NOMO-1 treated with dmso at 0.1 percent for 144 hours (cell line): ENCODE data around the gene CBFB.
"Not testable (repeated sequence)": the region's sequence is repeated elsewhere in the genome, so short reads cannot be mapped to it uniquely, and the experiment has no call there.

Experiments
- DNase-seq: peaks from one replicate; lab custom pipeline; 2025; ENCODE audit not compliant: unreplicated experiment; lab: John Stamatoyannopoulos, UW

CBFB gene

DNA sequence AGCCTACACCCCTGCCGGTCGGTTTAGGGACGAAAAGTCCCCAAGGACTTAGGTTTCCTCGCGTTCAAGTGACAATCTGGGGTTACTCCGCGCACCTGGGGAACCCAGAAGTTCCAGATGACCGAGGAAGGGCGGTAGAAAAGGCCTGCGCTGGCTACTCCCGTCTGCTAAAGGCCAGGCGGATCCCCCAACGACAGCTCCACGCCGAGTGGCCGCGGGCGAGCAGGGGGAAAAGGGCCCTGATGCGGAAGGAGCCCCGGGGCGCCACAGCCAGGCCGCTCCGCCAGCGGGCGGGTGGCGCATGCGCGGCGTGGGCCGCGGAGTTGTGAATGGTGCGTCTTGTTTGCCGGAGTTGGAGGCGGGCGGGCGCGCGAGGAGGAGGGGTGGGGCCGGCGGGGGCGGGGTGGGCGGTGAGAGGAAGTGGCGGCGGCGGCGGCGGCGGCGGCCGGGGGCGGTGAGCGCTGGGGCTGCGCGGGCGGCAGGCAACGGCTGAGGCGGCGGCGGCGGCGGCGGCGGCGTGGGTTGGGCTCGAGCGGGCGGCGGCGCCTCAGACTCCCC is at the start of gene CBFB:
TSS of gene CBFB (plus strand) at position 454 of the 558 bp plus-strand sequence. CDS start 259 bp downstream, outside the sequence.
- DNase-seq, result peak; percentile 92

DNA sequence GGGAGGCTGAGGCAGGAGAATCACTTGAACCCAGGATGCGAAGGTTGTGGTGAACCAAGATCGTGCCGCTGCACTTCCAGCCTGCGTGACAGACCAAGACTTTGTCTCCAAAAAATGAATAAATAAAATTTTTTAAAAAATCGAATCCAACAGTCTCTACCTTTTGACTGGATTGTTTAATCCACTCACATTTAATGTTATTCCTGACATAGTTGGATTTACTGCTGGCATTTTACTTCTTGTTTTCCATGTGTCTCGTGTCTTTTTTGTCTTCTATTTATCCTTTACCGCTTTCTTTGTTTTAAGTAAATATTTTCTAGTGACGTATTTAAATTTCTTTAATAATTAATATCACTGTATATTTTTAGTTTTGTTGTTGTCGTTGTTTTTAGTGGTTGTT is 45.9 kb upstream of the CBFB start:
- no peak for DNase-seq

DNA sequence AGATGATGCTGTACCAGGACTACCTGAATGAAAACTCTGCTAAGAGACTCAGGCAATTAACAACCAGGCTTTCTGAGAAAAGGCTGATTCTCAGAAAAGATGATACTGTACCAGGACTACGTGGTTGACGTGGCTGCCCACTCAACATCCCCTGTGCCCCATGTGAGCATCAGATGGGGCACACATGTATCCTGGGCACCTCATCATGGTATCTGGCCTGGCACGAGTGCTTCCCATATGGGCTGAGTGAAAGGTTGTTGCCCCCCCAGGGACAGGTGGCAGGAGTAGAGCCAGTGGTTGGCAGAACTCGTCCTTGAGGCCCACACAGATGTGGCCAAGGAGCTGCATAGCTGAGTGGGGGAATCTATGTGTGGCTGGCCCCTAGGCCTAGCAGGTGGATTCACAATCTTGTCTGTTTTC is 44.0 kb upstream of the CBFB start:
- DNase-seq, result no peak

DNA sequence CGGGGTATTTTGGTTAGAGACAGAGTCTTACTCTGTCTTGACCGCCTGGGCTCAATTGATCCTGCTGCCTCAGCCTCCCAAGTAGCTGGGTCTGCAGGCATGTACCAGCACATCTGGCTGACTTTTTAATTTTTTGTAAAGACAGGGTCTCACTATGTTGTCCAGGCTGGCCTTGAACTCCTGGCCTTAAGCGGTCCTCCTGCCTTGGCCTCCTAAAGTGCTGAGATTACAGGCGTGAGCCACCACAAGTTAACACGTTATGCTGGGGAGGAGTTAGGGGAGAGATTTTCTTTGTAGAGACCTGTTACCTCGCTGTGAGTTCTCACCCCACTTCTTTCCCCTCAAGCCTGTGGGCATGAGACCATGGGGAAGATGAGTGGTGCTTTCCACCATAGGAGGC is 42.4 kb upstream of the CBFB start:
- DNase-seq, result no peak

DNA sequence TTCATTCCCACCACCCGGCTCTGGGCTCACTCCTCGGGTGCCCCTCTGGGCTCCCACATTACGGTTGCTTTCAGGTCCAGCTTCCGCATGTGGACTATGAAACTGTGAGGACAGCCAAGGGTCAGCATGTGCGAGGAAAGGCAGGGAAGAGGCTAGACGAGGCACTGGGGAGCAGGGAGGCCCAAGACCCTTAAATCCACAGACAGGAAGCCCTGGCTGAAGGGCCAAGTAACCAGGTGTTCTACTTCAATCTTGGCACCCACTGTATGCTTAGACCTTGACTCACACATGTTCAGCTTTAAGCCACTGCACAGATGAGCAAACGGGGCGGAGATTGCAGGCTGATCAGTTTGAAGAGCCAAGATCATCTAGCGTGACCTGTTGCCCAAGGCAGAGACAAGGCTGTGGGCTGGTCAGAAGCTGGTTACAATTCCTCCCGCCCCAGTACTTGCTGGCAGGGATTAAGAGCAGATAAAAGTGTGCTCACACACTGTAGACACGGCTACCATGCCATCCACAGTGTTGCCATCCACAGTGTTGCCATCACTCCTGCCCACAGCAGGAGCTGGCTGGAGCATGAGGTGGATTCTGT is 40.7 kb upstream of the CBFB start, which contains the start of gene CES4A:
TSS of gene CES4A (plus strand) at position 393 of the 592 bp plus-strand sequence. CDS start at position 577, 184 bp downstream.
- DNase-seq, result no peak

DNA sequence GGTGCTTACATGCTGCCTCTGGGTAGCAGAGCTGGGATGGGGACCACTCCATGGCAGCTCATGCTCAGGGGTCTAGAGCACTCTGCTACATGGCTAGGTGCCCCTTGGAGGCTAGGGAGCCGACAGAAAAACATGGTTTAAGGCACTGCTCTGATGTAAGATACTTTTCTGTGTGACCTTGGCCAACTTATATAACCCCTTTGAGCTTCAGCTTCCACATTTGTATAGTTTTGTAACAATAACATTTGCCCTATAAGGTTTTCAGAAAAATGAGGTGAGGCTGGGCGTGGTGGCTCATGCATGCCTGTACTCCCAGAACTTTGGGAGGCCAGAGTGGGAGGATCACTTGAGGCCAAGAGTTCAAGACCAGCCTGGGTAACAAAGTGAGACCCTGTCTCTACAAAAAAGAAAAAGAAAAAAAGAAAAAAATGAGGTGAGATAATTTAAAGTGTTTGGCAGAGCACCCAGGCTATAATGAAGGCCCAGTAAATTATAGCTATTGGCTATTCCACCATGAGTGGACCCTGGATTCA is 37.3 kb upstream of the CBFB start:
- DNase-seq, result no peak

DNA sequence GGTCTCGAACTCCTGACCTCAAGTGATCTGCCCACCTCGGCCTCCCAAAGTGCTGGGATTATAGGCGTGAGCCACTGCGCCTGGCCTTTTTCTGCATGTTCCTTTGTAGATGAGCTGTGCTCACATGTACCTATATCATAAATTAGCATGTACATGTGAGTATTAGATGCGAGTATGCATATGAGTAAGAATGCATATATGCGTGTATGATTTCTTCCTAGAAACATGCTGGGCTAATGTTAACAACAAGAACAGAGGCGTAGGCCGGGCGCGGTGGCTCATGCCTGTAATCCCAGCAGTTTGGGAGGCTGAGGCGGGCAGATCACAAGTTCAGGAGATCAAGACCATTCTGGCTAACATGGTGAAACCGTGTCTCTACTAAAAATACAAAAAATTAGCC is 35.4 kb upstream of the CBFB start:
- not testable (repeated sequence) for DNase-seq

DNA sequence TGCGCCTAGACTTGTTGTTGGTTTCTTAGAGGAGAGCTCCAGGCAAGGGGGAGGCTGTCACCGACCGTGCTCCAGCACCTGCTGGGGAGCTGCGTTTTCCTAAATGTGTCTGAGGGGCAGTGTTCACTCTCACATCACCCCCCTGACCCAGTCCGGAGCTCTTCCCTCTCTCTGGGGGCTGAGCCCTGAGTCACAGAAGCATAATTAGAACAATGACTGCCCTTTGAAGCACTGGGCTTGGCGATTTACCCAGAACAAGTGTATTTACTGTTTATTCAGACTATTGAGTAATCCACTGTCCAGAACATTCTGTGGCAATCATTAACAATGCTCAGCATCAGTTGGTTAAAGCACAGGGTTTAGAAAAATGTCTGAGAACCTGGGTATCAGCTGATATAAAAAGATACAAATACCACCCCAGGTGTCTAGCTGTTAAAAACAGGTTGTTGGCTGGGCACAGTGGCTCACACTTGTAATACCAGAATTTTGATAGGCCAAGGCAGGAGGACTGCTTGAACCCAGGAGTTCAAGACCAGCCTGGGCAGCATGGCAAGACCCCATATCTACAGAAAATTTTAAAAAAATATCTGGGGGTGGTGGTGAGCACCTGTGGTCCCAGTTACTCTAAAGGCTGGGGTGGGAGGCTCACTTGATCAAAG is 32.5 kb upstream of the CBFB start:
- DNase-seq, result no peak

DNA sequence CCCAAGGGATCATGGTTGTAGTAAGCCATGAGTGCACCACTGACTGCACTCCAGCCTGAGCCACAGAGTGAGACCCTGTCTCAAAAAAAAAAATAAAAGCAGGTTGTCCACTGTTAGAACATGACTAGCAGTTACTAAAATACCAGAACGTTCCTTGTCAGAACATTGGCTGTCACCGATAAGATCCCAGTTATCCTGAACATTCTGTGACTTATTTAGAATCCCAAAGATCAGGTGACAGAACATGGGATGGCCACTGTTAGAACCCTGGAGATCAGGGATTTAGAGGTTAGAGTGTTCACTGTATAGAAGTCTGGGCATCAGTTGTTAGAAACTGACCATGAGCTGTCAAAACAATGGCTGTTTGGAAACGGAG is 32.0 kb upstream of the CBFB start:
- no peak for DNase-seq

DNA sequence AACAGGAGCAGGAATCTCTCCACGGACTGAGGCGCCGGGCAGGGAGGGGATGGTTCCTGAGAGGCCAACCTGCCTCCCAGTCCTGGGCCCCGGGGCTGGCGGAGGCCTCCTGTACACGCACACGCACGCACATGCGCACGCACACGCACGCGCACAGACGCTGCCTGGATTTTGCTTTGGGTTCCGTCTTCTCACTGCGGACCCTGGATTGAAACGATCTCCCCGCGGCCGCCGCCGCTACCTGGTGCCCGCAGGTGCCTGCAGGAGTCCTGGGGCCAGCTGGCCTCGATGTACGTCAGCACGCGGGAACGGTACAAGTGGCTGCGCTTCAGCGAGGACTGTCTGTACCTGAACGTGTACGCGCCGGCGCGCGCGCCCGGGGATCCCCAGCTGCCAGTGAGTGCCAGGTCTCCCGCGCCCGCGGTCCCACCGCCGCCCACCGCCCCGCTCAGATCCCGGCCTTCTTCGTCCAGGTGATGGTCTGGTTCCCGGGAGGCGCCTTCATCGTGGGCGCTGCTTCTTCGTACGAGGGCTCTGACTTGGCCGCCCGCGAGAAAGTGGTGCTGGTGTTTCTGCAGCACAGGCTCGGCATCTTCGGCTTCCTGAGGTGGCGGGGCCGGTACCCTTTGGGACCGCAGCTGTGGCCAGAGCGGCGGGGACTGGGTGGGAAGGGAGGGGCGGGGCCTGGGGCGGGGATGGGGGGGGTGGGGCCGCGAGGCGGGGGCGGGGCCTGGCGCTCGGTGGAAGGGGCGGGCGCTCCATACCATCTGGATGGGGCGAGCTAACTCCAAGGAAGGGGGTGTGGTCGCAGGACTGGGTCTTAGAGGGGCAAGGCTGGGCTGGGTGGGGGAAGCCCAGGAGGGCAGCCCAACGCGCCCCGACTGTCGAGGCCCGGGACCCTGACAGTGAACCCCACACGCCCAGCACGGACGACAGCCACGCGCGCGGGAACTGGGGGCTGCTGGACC is 28.3 kb upstream of the CBFB start:
- DNase-seq, result no peak

DNA sequence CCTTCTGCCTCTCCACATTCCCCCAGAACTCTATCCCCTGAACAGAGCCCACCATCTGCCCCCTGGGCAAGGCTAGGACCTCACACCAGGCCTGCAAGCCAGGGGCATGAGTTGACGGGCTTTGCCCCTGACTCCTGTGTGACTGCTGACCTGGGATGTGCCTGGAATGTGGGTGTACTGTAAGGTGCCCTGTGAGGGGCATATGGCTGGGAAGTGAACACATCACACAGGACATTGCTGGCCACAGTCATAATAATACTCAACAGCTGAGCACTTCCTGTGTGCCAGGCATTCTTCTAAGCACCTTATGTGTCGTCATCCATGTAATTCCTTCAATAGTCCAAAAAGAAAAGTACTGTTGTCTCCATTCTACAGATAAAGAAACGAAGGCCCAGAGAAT is 27.2 kb upstream of the CBFB start:
- DNase-seq, result no peak

DNA sequence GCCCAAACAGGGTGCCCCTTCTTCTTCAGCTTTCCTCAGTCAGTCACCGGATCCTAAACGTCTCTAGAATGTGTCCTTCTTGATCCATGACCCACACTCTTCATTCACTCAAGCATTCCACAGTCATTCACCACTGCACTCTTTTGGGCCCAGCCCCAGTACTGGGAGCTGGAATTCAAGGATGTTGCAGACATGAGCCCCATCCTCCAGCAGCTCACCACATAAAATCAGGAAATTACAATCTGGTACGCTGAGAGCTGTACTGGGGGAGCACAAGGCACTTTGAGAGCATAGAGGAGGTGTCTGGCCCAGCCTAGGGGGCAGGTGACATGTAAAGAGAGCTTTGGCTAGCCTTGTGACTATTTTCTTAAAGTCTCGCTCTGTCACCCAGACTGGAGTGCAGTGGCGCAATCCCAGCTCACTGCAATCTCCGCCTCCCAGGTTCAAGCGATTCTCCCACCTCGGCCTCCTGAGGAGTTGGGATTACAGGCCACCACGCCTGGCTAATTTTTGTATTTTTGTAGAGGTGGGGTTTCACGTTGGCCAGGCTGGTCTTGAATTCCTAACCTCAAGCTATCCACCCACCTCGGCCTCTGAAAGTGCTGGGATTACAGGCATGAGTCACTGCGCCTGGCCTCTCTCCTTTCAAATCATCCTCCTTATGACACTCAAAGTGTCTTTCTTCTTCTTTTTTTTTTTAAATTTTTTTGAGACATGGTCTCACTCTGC is 21.9 kb upstream of the CBFB start:
- peak; percentile 5 for DNase-seq

DNA sequence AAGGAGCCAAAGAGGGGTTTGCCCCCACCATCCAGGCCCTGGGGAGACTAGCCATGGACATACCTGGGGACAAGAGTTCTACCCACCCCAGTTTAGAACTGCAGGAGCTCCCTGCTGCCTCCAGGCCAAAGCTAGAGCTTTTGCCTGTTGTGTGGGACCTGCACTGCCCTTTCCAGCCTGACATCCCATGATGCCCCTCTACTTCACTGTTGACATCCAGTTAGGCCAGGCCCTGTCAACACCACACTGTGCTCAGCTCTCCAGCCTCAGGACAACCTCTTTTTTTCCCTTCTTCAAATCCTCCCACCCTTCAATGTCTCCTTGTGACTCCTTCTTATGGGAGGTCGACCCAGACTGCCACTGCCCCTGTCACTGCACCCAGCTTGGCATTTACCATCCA is 19.8 kb upstream of the CBFB start:
- DNase-seq, result no peak

DNA sequence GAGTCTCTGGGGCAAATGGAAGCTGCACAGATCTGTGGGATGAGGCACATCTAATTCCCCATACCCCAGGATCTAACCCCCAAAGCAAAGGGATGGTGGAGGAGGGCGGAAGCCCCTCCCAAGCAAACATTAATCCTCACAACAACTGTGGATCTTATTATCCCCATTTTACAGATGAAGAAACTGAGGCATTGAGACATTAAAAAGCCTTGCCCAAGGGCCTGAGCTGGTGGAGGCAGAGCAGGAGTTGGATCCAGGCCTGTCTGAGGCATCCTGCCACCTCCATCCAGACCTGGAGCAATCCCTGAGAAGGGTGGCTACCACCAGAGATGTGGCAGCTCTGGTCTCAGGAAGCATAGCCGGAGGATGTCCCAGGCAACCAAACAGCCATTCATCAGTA is 17.7 kb upstream of the CBFB start:
- DNase-seq, result no peak

DNA sequence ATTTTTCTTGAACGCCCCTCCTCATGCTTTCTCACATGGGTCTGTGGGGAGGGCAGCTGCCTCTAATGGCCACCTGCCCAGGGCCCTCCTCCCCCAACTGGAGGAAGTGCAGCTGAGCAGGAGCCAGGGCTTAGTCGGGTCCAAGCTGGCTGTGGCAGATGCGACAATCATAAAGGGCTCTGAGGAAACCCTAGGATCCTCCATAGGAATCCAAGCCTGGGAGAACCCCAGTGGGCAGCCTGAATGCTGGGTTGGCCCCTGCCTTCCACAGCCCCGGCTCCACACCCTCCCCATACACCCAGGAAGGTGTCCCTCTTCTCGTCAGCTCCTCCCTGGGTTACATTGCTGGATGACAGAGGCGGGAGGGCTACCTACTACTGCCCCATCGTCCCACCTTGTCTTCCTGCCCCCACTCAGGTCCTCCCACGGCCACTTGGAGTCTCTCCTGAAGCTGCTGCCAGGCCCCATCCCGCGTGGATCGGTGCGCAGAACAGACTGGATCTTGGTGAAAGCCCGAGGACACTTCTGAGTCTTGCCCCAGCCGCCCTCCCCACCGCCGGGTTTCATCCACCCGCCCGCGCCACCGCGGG is 15.6 kb upstream of the CBFB start:
- no peak for DNase-seq

DNA sequence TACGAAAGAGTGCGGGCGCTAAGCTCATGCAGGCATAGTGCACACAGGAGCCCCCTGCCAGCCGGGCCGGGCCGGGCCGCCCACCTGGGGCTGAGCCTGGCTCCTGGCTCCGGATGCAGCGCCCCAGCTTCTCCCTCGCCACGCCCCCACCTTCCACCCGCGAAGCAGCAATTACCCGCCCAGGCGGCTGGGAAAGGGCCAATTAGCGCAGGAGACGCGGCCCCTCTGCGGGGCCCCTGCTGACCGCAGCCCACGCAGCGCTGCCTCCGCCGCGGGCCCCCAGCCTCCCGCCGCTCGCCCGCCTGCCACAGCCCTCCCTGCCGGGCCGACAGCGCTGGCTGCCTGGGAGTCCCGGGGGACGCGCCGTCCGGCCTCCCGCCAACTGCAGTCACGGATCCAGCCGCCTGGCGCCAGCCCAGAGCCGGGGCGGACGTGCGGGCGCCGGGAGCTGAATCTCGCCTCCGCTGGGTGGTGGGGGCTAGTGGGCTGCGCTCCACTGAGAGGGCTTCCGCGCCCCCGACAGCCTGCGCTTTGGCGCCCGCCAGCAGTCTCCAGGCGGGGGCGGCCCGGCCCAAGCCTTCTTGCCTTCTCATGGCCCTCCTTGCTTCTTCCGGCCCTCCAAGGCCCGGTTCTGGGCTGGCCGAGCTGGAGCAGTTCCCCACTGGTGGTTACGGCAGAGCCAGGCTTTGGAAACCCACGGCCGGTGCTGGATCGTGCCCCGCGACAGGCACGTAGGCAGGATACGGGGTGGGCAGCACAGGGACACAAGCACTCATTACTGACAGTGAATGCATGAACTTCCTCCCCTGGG is 14.9 kb upstream of the CBFB start:
- peak; percentile 36 for DNase-seq

DNA sequence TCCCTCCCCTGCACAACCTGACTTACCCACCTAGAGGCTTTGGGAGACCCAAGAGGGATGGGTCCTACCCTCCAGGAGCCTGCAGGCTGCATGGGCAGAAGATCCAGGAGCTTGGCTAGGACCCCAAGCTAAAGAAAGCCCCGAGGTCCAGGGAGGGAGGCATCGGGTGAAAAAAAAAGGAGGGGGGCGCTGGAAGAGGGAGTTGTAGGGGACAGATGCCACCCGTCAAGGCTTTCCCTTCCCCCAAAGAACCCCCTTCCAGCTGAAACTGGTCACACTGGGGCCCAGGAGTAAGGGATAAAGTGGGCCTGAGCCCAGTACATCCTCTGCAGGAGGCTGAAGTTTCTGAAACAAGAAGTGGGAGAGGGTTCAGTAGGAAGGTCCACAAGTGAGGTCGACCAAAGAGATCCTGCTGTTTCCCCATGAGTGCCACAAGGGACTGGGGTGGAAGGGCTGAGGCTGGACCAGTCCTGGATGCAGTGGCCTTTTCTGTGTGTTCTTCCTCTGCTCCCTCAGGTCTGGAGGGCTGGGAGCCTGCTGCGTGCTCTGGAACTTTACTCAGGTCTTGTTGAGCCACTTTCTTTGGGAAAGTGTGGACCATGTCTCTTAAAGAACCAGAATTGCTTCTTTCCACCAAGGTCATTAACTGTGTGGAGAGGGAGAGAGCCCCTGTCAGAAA is 14.2 kb upstream of the CBFB start:
- DNase-seq, result no peak

DNA sequence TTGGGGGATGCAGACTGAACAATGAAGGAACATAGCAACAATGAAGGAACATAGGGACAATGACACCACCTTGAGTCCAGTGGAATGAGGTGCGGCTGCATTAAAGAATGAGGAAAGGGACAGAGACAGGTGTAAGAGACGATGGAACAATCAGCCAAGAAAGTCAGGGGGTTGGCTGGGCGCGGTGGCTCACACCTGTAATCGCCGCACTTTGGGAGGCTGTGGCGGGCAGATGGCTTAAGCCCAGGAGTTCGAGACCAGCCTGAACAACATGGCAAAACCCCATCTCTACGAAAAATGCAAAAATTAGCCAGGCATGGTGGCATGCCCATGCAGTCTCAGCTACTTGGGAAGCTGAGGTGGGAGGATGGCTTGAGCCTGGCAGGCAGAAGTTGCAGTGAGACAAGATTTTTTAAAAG is 13.6 kb upstream of the CBFB start:
- no peak for DNase-seq

DNA sequence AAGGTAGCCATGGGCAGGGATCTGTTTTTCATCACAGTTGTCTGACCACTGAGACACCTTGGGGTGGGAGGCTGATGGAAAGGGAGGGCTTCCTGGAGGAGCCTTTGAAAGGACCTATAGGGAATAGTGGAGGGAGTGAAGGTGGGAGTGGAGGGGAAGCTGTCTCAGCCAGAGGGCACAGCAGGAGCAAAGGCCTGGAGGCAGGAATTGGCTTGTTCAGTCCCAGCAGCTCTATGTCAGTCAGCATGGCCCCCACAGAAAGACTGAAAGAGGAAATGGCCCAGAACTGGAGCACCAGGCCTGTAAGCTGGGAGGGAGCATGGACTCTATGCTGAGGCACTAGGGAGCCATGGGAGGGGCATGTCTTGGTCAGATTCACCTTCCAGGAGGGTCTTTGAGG is 12.8 kb upstream of the CBFB start:
- no peak for DNase-seq
